ENCODE data around the gene ARHGEF25.

Gene ARHGEF25

GRCh38 chr12:57611108-57611826 lies at the start of gene ARHGEF25:
ARHGEF25 (plus strand) TSS chr12:57611435; CDS start chr12:57611895, 460 bp downstream.
- peaks cover 0 to 55% of the 10 kb centered on the region in 2 experiments; a peak in 1 of 3 replicates for H3K36me3 ChIP-seq (ENCODE audit: control insufficient read depth in 2 of 2, insufficient read depth in 1 of 2, low read length in 2 of 2)
- CTCF ChIA-PET = interaction anchor here (1.0 to 2.5 kb wide), 2 partner anchors 28 to 115 kb away, joined by 3 to 9 read pairs; no protein-coding TSS in a partner anchor
- peak within 1 kb of the TSS; percentile 64; the same call in 1 of the 2 replicates for H3K27ac ChIP-seq (ENCODE audit: extremely low read depth, low read depth, low read length)
- POLR2A ChIA-PET = interaction anchor here (0.6 to 1.4 kb wide), 8 partner anchors 8 to 304 kb away, joined by 3 to 7 read pairs (median 4); partner anchors contain the start of gene PIP4K2C
- peaks cover 2% of the 10 kb centered on the region for H3K4me1 ChIP-seq (ENCODE audit: control insufficient read depth, insufficient read depth, low read length)
- peak within 1 kb of the TSS; percentile 63 for H3K4me3 ChIP-seq (ENCODE audit: low read depth, low read length)
- no peaks in the 10 kb centered on the region for H3K9me3 ChIP-seq (ENCODE audit: control insufficient read depth, insufficient read depth, low read depth, low read length)
- TF ChIP-seq ZNF148 (tag by site-specific recombination; IDR thresholded peaks at IDR 0.05; ENCODE audit: borderline replicate concordance) (no peak), OVOL3 (tag by site-specific recombination; IDR thresholded peaks at IDR 0.05) (0 out of 2 replicates have a peak, but pooled peaks have one; percentile 43), REPIN1 (tag by site-specific recombination; IDR thresholded peaks at IDR 0.05; ENCODE audit: low read depth) (peak; percentile 40; the same call in 1 of the 2 replicates), ZNF658 (tag by site-specific recombination; IDR thresholded peaks at IDR 0.05) (no peak), KLF16 (tag by site-specific recombination; IDR thresholded peaks at IDR 0.05) (peak; percentile 81; the same call in 1 of the 2 replicates), ZNF48 (tag by site-specific recombination; IDR thresholded peaks at IDR 0.05) (no peak), ZNF529 (tag by site-specific recombination; IDR thresholded peaks at IDR 0.05; ENCODE audit: insufficient replicate concordance) (no peak), KLF9 (tag by site-specific recombination; IDR thresholded peaks at IDR 0.05; ENCODE audit: low read depth) (peak; percentile 65), ZNF561 (tag by site-specific recombination; IDR thresholded peaks at IDR 0.05; ENCODE audit: borderline replicate concordance) (peak; percentile 77; the same call in 1 of the 2 replicates), SP7 (tag by site-specific recombination; IDR thresholded peaks at IDR 0.05) (peak; percentile 69), ZNF138 (tag by site-specific recombination; IDR thresholded peaks at IDR 0.05; ENCODE audit: borderline replicate concordance) (no peak), RBAK (tag by site-specific recombination; IDR thresholded peaks at IDR 0.05) (no peak), ZNF324 (tag by site-specific recombination; IDR thresholded peaks at IDR 0.05) (peak; percentile 74; the same call in 1 of the 2 replicates), SP3 (tag by site-specific recombination; IDR thresholded peaks at IDR 0.05) (peak; percentile 90), ZFP69B (tag by site-specific recombination; IDR thresholded peaks at IDR 0.05) (peak; percentile 82; the same call in 1 of the 2 replicates), ZNF214 (tag by site-specific recombination; IDR thresholded peaks at IDR 0.05; ENCODE audit: borderline replicate concordance) (no peak)
- TF ChIP-seq, protein P1, sequence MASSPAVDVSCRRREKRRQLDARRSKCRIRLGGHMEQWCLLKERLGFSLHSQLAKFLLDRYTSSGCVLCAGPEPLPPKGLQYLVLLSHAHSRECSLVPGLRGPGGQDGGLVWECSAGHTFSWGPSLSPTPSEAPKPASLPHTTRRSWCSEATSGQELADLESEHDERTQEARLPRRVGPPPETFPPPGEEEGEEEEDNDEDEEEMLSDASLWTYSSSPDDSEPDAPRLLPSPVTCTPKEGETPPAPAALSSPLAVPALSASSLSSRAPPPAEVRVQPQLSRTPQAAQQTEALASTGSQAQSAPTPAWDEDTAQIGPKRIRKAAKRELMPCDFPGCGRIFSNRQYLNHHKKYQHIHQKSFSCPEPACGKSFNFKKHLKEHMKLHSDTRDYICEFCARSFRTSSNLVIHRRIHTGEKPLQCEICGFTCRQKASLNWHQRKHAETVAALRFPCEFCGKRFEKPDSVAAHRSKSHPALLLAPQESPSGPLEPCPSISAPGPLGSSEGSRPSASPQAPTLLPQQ (tag by site-specific recombination; IDR thresholded peaks at IDR 0.05) = peak; percentile 88
- TF ChIP-seq, protein P2, sequence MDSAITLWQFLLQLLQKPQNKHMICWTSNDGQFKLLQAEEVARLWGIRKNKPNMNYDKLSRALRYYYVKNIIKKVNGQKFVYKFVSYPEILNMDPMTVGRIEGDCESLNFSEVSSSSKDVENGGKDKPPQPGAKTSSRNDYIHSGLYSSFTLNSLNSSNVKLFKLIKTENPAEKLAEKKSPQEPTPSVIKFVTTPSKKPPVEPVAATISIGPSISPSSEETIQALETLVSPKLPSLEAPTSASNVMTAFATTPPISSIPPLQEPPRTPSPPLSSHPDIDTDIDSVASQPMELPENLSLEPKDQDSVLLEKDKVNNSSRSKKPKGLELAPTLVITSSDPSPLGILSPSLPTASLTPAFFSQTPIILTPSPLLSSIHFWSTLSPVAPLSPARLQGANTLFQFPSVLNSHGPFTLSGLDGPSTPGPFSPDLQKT (IDR thresholded peaks at IDR 0.05; ENCODE audit: borderline replicate concordance, low read depth, low read length) = no peak
- TF ChIP-seq, protein P3, sequence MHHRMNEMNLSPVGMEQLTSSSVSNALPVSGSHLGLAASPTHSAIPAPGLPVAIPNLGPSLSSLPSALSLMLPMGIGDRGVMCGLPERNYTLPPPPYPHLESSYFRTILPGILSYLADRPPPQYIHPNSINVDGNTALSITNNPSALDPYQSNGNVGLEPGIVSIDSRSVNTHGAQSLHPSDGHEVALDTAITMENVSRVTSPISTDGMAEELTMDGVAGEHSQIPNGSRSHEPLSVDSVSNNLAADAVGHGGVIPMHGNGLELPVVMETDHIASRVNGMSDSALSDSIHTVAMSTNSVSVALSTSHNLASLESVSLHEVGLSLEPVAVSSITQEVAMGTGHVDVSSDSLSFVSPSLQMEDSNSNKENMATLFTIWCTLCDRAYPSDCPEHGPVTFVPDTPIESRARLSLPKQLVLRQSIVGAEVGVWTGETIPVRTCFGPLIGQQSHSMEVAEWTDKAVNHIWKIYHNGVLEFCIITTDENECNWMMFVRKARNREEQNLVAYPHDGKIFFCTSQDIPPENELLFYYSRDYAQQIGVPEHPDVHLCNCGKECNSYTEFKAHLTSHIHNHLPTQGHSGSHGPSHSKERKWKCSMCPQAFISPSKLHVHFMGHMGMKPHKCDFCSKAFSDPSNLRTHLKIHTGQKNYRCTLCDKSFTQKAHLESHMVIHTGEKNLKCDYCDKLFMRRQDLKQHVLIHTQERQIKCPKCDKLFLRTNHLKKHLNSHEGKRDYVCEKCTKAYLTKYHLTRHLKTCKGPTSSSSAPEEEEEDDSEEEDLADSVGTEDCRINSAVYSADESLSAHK (tag by site-specific recombination; IDR thresholded peaks at IDR 0.05) = peak; percentile 34; the same call in 1 of the 2 replicates
- TF ChIP-seq, protein P4, sequence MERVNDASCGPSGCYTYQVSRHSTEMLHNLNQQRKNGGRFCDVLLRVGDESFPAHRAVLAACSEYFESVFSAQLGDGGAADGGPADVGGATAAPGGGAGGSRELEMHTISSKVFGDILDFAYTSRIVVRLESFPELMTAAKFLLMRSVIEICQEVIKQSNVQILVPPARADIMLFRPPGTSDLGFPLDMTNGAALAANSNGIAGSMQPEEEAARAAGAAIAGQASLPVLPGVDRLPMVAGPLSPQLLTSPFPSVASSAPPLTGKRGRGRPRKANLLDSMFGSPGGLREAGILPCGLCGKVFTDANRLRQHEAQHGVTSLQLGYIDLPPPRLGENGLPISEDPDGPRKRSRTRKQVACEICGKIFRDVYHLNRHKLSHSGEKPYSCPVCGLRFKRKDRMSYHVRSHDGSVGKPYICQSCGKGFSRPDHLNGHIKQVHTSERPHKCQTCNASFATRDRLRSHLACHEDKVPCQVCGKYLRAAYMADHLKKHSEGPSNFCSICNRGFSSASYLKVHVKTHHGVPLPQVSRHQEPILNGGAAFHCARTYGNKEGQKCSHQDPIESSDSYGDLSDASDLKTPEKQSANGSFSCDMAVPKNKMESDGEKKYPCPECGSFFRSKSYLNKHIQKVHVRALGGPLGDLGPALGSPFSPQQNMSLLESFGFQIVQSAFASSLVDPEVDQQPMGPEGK (tag by site-specific recombination; IDR thresholded peaks at IDR 0.05) = peak; percentile 91
- TF ChIP-seq, protein P5, sequence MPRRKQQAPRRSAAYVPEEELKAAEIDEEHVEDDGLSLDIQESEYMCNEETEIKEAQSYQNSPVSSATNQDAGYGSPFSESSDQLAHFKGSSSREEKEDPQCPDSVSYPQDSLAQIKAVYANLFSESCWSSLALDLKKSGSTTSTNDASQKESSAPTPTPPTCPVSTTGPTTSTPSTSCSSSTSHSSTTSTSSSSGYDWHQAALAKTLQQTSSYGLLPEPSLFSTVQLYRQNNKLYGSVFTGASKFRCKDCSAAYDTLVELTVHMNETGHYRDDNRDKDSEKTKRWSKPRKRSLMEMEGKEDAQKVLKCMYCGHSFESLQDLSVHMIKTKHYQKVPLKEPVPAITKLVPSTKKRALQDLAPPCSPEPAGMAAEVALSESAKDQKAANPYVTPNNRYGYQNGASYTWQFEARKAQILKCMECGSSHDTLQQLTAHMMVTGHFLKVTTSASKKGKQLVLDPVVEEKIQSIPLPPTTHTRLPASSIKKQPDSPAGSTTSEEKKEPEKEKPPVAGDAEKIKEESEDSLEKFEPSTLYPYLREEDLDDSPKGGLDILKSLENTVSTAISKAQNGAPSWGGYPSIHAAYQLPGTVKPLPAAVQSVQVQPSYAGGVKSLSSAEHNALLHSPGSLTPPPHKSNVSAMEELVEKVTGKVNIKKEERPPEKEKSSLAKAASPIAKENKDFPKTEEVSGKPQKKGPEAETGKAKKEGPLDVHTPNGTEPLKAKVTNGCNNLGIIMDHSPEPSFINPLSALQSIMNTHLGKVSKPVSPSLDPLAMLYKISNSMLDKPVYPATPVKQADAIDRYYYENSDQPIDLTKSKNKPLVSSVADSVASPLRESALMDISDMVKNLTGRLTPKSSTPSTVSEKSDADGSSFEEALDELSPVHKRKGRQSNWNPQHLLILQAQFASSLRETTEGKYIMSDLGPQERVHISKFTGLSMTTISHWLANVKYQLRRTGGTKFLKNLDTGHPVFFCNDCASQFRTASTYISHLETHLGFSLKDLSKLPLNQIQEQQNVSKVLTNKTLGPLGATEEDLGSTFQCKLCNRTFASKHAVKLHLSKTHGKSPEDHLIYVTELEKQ (tag by site-specific recombination; IDR thresholded peaks at IDR 0.05; ENCODE audit: borderline replicate concordance) = 0 out of 2 replicates have a peak, but pooled peaks have one; percentile 7

Measured in HEK293 (cell line).